DOHH2 (cell line): Measurements from ENCODE around the gene DALRD3.

Experiments
- H3F3A ChIP-seq: fragments of 200-600 bp; sonication (generic), shearing (Covaris generic); 2 replicates; pipeline ENCODE4 v1.6.0; 2016; ENCODE audit warnings: antibody characterized with exemption, mild to moderate bottlenecking; ENCODE audit not compliant: control insufficient read depth, insufficient read depth
- H3K27ac ChIP-seq: fragments of 200-600 bp; sonication (generic); 2 replicates; pipeline ENCODE4 v1.5.1; 2014; ENCODE audit warnings: low read depth, mild to moderate bottlenecking, low read length, moderate library complexity
- H3K27me3 ChIP-seq: fragments of 200-600 bp; sonication (generic); 2 replicates; pipeline ENCODE4 v1.6.1; 2014; ENCODE audit warnings: mild to moderate bottlenecking, low read length, mixed read lengths; ENCODE audit not compliant: control insufficient read depth
- H3K36me3 ChIP-seq: fragments of 200-600 bp; sonication (generic); 2 replicates; pipeline ENCODE4 v1.6.1; 2014; ENCODE audit warnings: mild to moderate bottlenecking, low read length, moderate library complexity, mixed read lengths; ENCODE audit not compliant: control insufficient read depth
- H3K4me1 ChIP-seq: fragments of 200-600 bp; sonication (generic); 2 replicates; pipeline ENCODE4 v1.6.1; 2014; ENCODE audit warnings: mild to moderate bottlenecking, low read length, mixed read lengths; ENCODE audit not compliant: control insufficient read depth
- H3K4me2 ChIP-seq: fragments of 200-600 bp; sonication (generic); 2 replicates; pipeline ENCODE4 v1.6.0; 2014; ENCODE audit warnings: mild to moderate bottlenecking, low read length, moderate library complexity
- H3K4me3 ChIP-seq: fragments of 200-600 bp; sonication (generic); 2 replicates; pipeline ENCODE4 v1.5.1; 2014; ENCODE audit warnings: mild to moderate bottlenecking, low read length, mixed read lengths
- H3K79me2 ChIP-seq: fragments of 200-600 bp; sonication (generic); 2 replicates; pipeline ENCODE4 v1.6.1; 2014; ENCODE audit warnings: mild to moderate bottlenecking, low read length, mixed read lengths; ENCODE audit not compliant: control insufficient read depth
- H3K9me2 ChIP-seq: fragments of 200-600 bp; sonication (generic); replicated peaks from 2 replicates; pipeline ENCODE4 v1.6.1; 2014; ENCODE audit warnings: mild to moderate bottlenecking, low read length, mixed read lengths; ENCODE audit not compliant: control insufficient read depth
- H3K9me3 ChIP-seq: fragments of 200-600 bp; sonication (generic); 2 replicates; pipeline ENCODE4 v1.6.1; 2014; ENCODE audit warnings: antibody characterized with exemption, low read length, mixed read lengths; ENCODE audit not compliant: control insufficient read depth, insufficient read depth
- H4K20me1 ChIP-seq: fragments of 200-600 bp; sonication (generic); 2 replicates; pipeline ENCODE4 v1.6.0; 2014; ENCODE audit warnings: low read depth, mild to moderate bottlenecking, antibody characterized with exemption, low read length, moderate library complexity; ENCODE audit not compliant: control insufficient read depth, insufficient read depth
- EZH2phosphoT487 ChIP-seq: fragments of 200-600 bp; sonication (generic); IDR thresholded peaks from 2 replicates; pipeline ENCODE4 v1.6.1; 2017; ENCODE audit warnings: borderline replicate concordance, mild to moderate bottlenecking, antibody characterized with exemption, low read length, moderate library complexity, mixed read lengths
- TF ChIP-seq, protein P1 (sequence below): fragments of 200-600 bp; sonication (generic); IDR thresholded peaks from one replicate; pipeline ENCODE4 v1.5.1; 2014; ENCODE audit warnings: antibody characterized with exemption, mild to moderate bottlenecking, low read depth, low read length; ENCODE audit not compliant: poor library complexity, severe bottlenecking

The DALRD3 gene, protein sequence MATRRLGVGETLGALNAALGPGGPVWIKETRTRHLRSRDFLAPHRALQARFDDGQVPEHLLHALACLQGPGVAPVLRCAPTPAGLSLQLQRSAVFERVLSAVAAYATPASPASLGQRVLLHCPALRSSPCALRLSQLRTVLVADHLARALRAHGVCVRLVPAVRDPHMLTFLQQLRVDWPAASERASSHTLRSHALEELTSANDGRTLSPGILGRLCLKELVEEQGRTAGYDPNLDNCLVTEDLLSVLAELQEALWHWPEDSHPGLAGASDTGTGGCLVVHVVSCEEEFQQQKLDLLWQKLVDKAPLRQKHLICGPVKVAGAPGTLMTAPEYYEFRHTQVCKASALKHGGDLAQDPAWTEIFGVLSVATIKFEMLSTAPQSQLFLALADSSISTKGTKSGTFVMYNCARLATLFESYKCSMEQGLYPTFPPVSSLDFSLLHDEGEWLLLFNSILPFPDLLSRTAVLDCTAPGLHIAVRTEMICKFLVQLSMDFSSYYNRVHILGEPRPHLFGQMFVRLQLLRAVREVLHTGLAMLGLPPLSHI

DNA sequence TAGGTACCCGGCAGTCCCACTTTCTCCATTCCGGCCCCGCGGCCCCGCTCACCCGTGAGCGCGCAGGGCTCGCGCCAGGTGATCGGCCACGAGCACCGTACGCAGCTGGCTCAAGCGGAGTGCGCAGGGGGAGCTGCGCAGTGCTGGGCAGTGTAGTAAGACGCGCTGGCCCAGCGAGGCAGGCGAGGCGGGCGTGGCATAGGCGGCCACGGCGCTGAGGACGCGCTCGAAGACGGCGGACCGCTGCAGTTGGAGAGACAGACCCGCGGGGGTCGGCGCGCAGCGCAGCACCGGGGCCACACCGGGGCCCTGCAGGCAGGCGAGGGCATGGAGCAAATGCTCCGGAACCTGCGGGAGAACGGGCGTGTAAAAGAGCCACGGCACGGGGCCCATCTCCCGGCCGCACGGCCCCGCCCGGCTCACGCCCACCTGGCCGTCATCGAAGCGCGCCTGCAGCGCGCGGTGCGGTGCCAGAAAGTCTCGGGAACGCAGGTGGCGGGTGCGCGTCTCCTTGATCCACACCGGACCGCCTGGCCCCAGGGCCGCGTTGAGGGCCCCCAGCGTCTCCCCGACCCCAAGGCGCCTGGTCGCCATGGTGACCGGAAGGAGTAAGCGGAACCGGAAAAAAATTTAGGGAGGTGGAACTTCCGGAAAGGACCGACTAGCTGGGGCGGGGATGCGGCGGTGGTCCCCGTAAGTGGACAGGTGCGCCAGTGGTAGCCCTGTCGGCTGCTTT, at the start of gene DALRD3:
Gene DALRD3, minus strand, starts transcription at position 610 of the 736 bp plus-strand sequence. Its CDS starts 16 bp downstream, at position 594.
- Histone ChIP-seq H3K27ac (peak within 1 kb of the TSS; percentile 92), H3K9me3 (no peaks in the 10 kb centered on the region), H3K27me3 (no peaks in the 10 kb centered on the region), H3K79me2 (peaks cover 43% of the 10 kb centered on the region), H3K4me1 (peaks cover 28% of the 10 kb centered on the region), H3K9me2 (no peaks in the 10 kb centered on the region), H4K20me1 (peaks cover 7% of the 10 kb centered on the region; the same call in 1 of the 2 replicates), H3K36me3 (peaks cover 65% of the 10 kb centered on the region), H3K4me3 (peak within 1 kb of the TSS; percentile 92), H3F3A (peaks cover 19% of the 10 kb centered on the region), H3K4me2 (peak within 1 kb of the TSS; percentile 94)
- TF ChIP-seq EZH2phosphoT487, result no peak
- TF ChIP-seq, protein P1, sequence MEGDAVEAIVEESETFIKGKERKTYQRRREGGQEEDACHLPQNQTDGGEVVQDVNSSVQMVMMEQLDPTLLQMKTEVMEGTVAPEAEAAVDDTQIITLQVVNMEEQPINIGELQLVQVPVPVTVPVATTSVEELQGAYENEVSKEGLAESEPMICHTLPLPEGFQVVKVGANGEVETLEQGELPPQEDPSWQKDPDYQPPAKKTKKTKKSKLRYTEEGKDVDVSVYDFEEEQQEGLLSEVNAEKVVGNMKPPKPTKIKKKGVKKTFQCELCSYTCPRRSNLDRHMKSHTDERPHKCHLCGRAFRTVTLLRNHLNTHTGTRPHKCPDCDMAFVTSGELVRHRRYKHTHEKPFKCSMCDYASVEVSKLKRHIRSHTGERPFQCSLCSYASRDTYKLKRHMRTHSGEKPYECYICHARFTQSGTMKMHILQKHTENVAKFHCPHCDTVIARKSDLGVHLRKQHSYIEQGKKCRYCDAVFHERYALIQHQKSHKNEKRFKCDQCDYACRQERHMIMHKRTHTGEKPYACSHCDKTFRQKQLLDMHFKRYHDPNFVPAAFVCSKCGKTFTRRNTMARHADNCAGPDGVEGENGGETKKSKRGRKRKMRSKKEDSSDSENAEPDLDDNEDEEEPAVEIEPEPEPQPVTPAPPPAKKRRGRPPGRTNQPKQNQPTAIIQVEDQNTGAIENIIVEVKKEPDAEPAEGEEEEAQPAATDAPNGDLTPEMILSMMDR, result no peak

DNA sequence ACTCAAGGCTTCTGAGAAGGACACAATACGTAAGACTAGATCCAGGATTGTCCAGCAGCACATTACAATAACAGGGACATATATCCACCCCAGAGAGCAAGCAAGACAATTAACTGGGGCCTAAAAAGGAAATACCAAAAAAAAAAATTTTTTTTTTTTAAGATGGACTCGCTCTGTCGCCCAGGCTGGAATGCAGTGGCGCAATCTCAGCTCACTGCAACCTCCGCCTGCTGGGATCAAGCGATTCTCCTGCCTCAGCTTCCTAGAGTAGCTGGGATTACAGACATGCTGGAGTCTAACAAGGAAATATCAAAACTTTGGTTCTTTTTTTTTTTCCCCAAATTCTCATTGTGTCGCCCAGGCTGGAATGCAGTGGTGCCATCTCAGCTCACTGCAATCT, 39.6 kb upstream of the DALRD3 start:
- Histone ChIP-seq H3K4me3 (no peak overlapping the region), H3K9me3 (no peaks in the 10 kb centered on the region), H3K27ac (no peak overlapping the region), H3K36me3 (peaks cover 68% of the 10 kb centered on the region), H3K27me3 (no peaks in the 10 kb centered on the region), H3F3A (no peaks in the 10 kb centered on the region), H3K4me2 (no peak overlapping the region), H3K4me1 (no peaks in the 10 kb centered on the region), H4K20me1 (peaks cover 3% of the 10 kb centered on the region; the same call in 1 of the 2 replicates), H3K9me2 (no peaks in the 10 kb centered on the region), H3K79me2 (peaks cover 39% of the 10 kb centered on the region)
- TF ChIP-seq, protein P1, result no peak
- TF ChIP-seq EZH2phosphoT487, result no peak

DNA sequence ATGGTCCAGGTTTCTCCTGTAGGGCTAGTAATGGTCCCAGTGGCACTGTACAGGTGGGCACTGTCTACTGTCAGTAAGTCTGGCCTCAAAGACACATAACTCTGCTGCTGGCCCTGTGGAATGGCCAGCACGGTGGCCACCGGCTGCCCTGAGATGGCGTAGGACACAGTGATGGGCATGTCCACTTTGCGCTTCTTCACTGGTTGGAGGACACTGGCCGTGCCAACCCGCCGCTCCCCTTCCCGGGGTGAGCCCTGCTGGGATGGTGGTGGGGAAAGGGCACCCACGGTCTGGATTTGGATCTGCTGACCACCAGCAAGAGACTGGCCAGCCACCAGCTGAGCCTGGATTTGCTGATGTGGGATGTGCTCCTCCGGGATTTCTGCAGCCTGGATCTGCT, 38.9 kb upstream of the DALRD3 start:
- TF ChIP-seq EZH2phosphoT487, result no peak
- TF ChIP-seq, protein P1, result no peak
- H3K9me2 ChIP-seq, result no peaks in the 10 kb centered on the region
- H3K4me2 ChIP-seq, result no peak overlapping the region
- H3F3A ChIP-seq, result no peaks in the 10 kb centered on the region
- H4K20me1 ChIP-seq, result peaks cover 3% of the 10 kb centered on the region; the same call in 1 of the 2 replicates
- no peak overlapping the region for H3K27ac ChIP-seq
- no peaks in the 10 kb centered on the region for H3K27me3 ChIP-seq
- peaks cover 70% of the 10 kb centered on the region for H3K36me3 ChIP-seq
- no peaks in the 10 kb centered on the region for H3K4me1 ChIP-seq
- no peak overlapping the region for H3K4me3 ChIP-seq
- no peaks in the 10 kb centered on the region for H3K9me3 ChIP-seq
- H3K79me2 ChIP-seq, result peaks cover 38% of the 10 kb centered on the region
